GM19099 (cell line): ENCODE measurements around the gene GUCA1C.

Experiments used
- POLR2A ChIP-seq: IDR thresholded peaks from 3 replicates; pipeline ENCODE4 v1.6.1; 2011; ENCODE audit warnings: low read depth; ENCODE audit not compliant: insufficient read length; ENCODE audit errors: extremely low read depth

The GUCA1C gene

GRCh38 chr3:108862865-108863798 lies 90.5 kb downstream of the GUCA1C start:
- no peak for TF ChIP-seq POLR2A

DNA sequence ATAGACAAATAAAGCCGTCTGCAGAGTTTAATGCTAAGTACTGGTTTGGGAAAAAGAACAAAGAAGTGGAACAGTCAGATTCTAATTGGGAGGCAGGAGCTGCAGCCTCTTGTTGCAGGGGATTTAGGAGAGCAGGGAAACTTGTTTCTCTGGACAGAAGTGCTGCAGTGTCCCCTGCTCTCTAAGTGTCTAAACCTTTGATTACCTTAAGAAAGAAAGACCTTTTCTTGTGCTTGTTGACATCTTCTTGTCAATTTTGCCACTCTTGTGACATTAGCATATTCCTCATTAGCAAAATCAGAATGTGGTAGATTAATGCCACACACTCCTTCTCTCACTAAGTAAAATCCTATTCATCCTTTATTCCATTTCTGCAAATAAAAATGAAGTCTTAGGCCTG lies 92.3 kb downstream of the GUCA1C start:
- TF ChIP-seq POLR2A = no peak
